ENCODE data around the gene PRR5. TPM values are rescaled to one million over a fixed set of nuclear protein-coding genes. Genes with fewer than 3 reads are reported as not detected.
"Not testable (repeated sequence)": the region's sequence is repeated elsewhere in the genome, so short reads cannot be mapped to it uniquely, and the experiment has no call there.

Gene PRR5
- 13.6 TPM for total RNA-seq

- DNase-seq: no peak
Observed at GRCh38 chr22:44701824-44702478, at the start of gene PRR5. TSS of gene PRR5 (plus strand) at chr22:44702204. CDS start at chr22:44702475, 271 bp downstream.

- not testable (repeated sequence) for DNase-seq
Observed at GRCh38 chr22:44652866-44653265, 49.1 kb upstream of the PRR5 start.

GRCh38 chr22:44658311-44658953 is 43.6 kb upstream of the PRR5 start:
- no peak for DNase-seq

- DNase-seq: no peak
Observed at GRCh38 chr22:44659140-44659539, 42.9 kb upstream of the PRR5 start.

GRCh38 chr22:44660051-44660830 is 41.8 kb upstream of the PRR5 start:
- DNase-seq: no peak

- DNase-seq: no peak
Observed at GRCh38 chr22:44661070-44661469, 40.9 kb upstream of the PRR5 start.

- DNase-seq: no peak
Observed at GRCh38 chr22:44661659-44662569, 40.1 kb upstream of the PRR5 start.

- DNase-seq: no peak
Observed at GRCh38 chr22:44663256-44663999, 38.6 kb upstream of the PRR5 start.

GRCh38 chr22:44664149-44664548 is 37.9 kb upstream of the PRR5 start:
- DNase-seq: no peak

GRCh38 chr22:44665115-44665514 is 36.9 kb upstream of the PRR5 start:
- no peak for DNase-seq

- DNase-seq: no peak
Observed at GRCh38 chr22:44666207-44666585, 35.8 kb upstream of the PRR5 start.

- DNase-seq: no peak
Observed at GRCh38 chr22:44667276-44667675, 34.7 kb upstream of the PRR5 start.

GRCh38 chr22:44667829-44668189 is 34.2 kb upstream of the PRR5 start:
- DNase-seq: no peak

- no peak for DNase-seq
Observed at GRCh38 chr22:44668190-44668885, 33.7 kb upstream of the PRR5 start.

GRCh38 chr22:44668886-44669521 is 33.0 kb upstream of the PRR5 start:
- DNase-seq: no peak

- DNase-seq: no peak
Observed at GRCh38 chr22:44669561-44669976, 32.4 kb upstream of the PRR5 start.

GRCh38 chr22:44670220-44670988 is 31.6 kb upstream of the PRR5 start:
- no peak for DNase-seq

- DNase-seq: no peak
Observed at GRCh38 chr22:44671742-44672141, 30.3 kb upstream of the PRR5 start.

- no peak for DNase-seq
Observed at GRCh38 chr22:44672632-44673031, 29.4 kb upstream of the PRR5 start.

GRCh38 chr22:44673406-44673805 is 28.6 kb upstream of the PRR5 start:
- no peak for DNase-seq
